DMS 273 treated with DMSO at 0.1 percent for 48 hours (cell line): ENCODE data around the gene AFF1.
"Not testable (repeated sequence)": the region's sequence is repeated elsewhere in the genome, so short reads cannot be mapped to it uniquely, and the experiment has no call there.

Experiments used
- DNase-seq: peaks from one replicate; lab custom pipeline; 2025; lab: John Stamatoyannopoulos, UW

AFF1 gene

GRCh38 chr4:87035881-87036509 lies 101.2 kb downstream of the AFF1 start:
- DNase-seq: no peak

- no peak for DNase-seq
Observed at GRCh38 chr4:87036713-87037112, 101.9 kb downstream of the AFF1 start.

- DNase-seq: not testable (repeated sequence)
Observed at GRCh38 chr4:87037171-87037570, 102.4 kb downstream of the AFF1 start.

- no peak for DNase-seq
Observed at GRCh38 chr4:87037671-87038334, 103.0 kb downstream of the AFF1 start.

- DNase-seq: peak; percentile 39
Observed at GRCh38 chr4:87038837-87039615, 104.2 kb downstream of the AFF1 start.

GRCh38 chr4:87041141-87041540 lies 106.3 kb downstream of the AFF1 start:
- no peak for DNase-seq

GRCh38 chr4:87042221-87042620 lies 107.4 kb downstream of the AFF1 start:
- no peak for DNase-seq

GRCh38 chr4:87042986-87043820 lies 108.4 kb downstream of the AFF1 start:
- no peak for DNase-seq

GRCh38 chr4:87044511-87045233 lies 109.9 kb downstream of the AFF1 start:
- no peak for DNase-seq

- no peak for DNase-seq
Observed at GRCh38 chr4:87045234-87045558, 110.4 kb downstream of the AFF1 start.

- no peak for DNase-seq
Observed at GRCh38 chr4:87045659-87046058, 110.8 kb downstream of the AFF1 start.

GRCh38 chr4:87046121-87046551 lies 111.3 kb downstream of the AFF1 start:
- DNase-seq: no peak

GRCh38 chr4:87047281-87047798 lies 112.5 kb downstream of the AFF1 start:
- DNase-seq: no peak

GRCh38 chr4:87049508-87049907 lies 114.7 kb downstream of the AFF1 start:
- peak; percentile 45 for DNase-seq

GRCh38 chr4:87050596-87050995 lies 115.8 kb downstream of the AFF1 start:
- DNase-seq: no peak

GRCh38 chr4:87051121-87051713 lies 116.4 kb downstream of the AFF1 start:
- no peak for DNase-seq

GRCh38 chr4:87052615-87053014 lies 117.8 kb downstream of the AFF1 start:
- DNase-seq: no peak

- no peak for DNase-seq
Observed at GRCh38 chr4:87053176-87053658, 118.4 kb downstream of the AFF1 start.

- no peak for DNase-seq
Observed at GRCh38 chr4:87053802-87054767, 119.3 kb downstream of the AFF1 start.

GRCh38 chr4:87054900-87055299 lies 120.1 kb downstream of the AFF1 start:
- DNase-seq: no peak
